Frontal cortex (tissue), 4 donors: ENCODE data around the gene IL36RN. TPM values are rescaled to one million over a fixed set of nuclear protein-coding genes. Genes with fewer than 3 reads are reported as not detected.

Experiments
- DNase-seq, 2 donors: peaks; one replicate each; pipeline ENCODE4 v3.0.0; 2012; ENCODE audit warnings: low spot score in 2 of 2
- FAIRE-seq: peaks from 2 replicates; lab custom pipeline; 2012; peaks lifted over from hg19 to GRCh38; lab: Jason Lieb, UNC
- total RNA-seq: library from RNA; depleted of rRNA; stranded (reverse); fragments of >200 nt; gene quantifications from one replicate; pipeline ENCODE4 v1.2.3, GENCODE V29; 2014
- donor health status: control.
- donor health status: control.
- donor health status: control.

The IL36RN gene
- total RNA-seq, 1 donor from 2014 or later = not detected

- FAIRE-seq (no peak), DNase-seq (no peak)
Measured at GRCh38 chr2:113041871-113042270, 17.1 kb upstream of the IL36RN start.

GRCh38 chr2:113046465-113046864 is 12.5 kb upstream of the IL36RN start:
- FAIRE-seq (no peak), DNase-seq (no peak)

- FAIRE-seq = no peak
- no peak for DNase-seq
Measured at GRCh38 chr2:113050921-113051895, 7.8 kb upstream of the IL36RN start.

GRCh38 chr2:113052396-113052917 is 6.5 kb upstream of the IL36RN start, which contains the start of gene IL36B:
Gene IL36B, minus strand, starts transcription at chr2:113052867.
- no peak for FAIRE-seq
- no peak for DNase-seq

GRCh38 chr2:113053666-113054065 is 5.3 kb upstream of the IL36RN start:
- FAIRE-seq = no peak

GRCh38 chr2:113054066-113054465 is 4.9 kb upstream of the IL36RN start:
- DNase-seq (no peak), FAIRE-seq (no peak)

More at GRCh38 chr2:113053666-113054065, 5.3 kb upstream of the IL36RN start:
- no peak for DNase-seq

- DNase-seq (no peak), FAIRE-seq (no peak)
Measured at GRCh38 chr2:113056521-113056920, 2.5 kb upstream of the IL36RN start.

GRCh38 chr2:113057117-113057516 is 1.9 kb upstream of the IL36RN start:
- FAIRE-seq (no peak), DNase-seq (no peak)

- FAIRE-seq = no peak
- no peak for DNase-seq
Measured at GRCh38 chr2:113058411-113058994, 495 bp upstream of the IL36RN start.

- FAIRE-seq (no peak), DNase-seq (no peak)
Measured at GRCh38 chr2:113060396-113060795, 1.4 kb downstream of the IL36RN start.

- no peak for DNase-seq
- no peak for FAIRE-seq
Measured at GRCh38 chr2:113060796-113061195, 1.8 kb downstream of the IL36RN start.

GRCh38 chr2:113061241-113061640 is 2.2 kb downstream of the IL36RN start:
- DNase-seq (no peak), FAIRE-seq (no peak)

- no peak for FAIRE-seq
- no peak for DNase-seq
Measured at GRCh38 chr2:113061896-113062770, 3.1 kb downstream of the IL36RN start.

GRCh38 chr2:113064281-113064680 is 5.3 kb downstream of the IL36RN start:
- DNase-seq = no peak

GRCh38 chr2:113064898-113065297 is 5.9 kb downstream of the IL36RN start:
- no peak for FAIRE-seq
- no peak for DNase-seq

More at GRCh38 chr2:113064281-113064680, 5.3 kb downstream of the IL36RN start:
- no peak for FAIRE-seq

- no peak for FAIRE-seq
- no peak for DNase-seq
Measured at GRCh38 chr2:113067681-113068080, 8.7 kb downstream of the IL36RN start, which contains the start of gene IL1F10. Gene IL1F10, plus strand, starts transcription at chr2:113067970. Its CDS starts 4,769 bp downstream, at chr2:113072739.

GRCh38 chr2:113068249-113068648 is 9.3 kb downstream of the IL36RN start:
- no peak for FAIRE-seq
- DNase-seq = no peak

GRCh38 chr2:113068706-113069485 is 9.9 kb downstream of the IL36RN start:
- FAIRE-seq = no peak
- DNase-seq = no peak
